ENCODE measurements around the gene ME1.

ME1 gene

DNA sequence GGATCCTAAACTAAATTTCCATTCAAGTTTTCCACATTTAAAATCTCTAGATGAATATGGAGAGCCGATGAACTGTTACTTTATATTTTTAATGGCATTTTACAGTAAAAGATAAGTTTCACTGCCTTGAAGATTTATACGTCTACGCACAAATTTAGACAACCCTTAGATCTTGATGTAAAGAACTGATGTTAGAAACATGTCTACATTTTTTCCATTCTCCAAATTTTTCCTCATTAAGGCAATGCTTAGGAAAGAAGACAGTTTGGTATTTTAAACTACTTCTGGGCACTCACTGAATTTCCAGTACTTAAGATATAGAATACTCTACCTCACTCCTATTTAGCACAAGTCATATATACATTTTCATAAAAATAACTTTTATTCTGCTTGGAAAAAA is 45.4 kb downstream of the ME1 start:
- TF ChIP-seq TEAD4 (IDR thresholded peaks at IDR 0.05) (no peak), TAF1 (IDR thresholded peaks at IDR 0.05; ENCODE audit: low read depth) (no peak), NFIC (IDR thresholded peaks at IDR 0.05) (no peak), CREB1 (IDR thresholded peaks at IDR 0.05; ENCODE audit: low read depth) (no peak), TCF12 (IDR thresholded peaks at IDR 0.05; ENCODE audit: low read depth) (no peak), EP300 (IDR thresholded peaks at IDR 0.05; ENCODE audit: borderline replicate concordance) (no peak), RAD21 (IDR thresholded peaks at IDR 0.05; ENCODE audit: low read depth) (no peak), YY1 (IDR thresholded peaks at IDR 0.05; ENCODE audit: low read depth) (no peak), CEBPB (IDR thresholded peaks at IDR 0.05) (no peak), EGR1 (IDR thresholded peaks at IDR 0.05) (no peak), FOXM1 (IDR thresholded peaks at IDR 0.05; ENCODE audit: borderline replicate concordance, low read depth) (no peak), ZBTB7A (IDR thresholded peaks at IDR 0.05; ENCODE audit: low read depth) (no peak)
- TF ChIP-seq, protein P1, sequence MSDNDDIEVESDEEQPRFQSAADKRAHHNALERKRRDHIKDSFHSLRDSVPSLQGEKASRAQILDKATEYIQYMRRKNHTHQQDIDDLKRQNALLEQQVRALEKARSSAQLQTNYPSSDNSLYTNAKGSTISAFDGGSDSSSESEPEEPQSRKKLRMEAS (IDR thresholded peaks at IDR 0.05), result no peak
- TF ChIP-seq, protein P2, sequence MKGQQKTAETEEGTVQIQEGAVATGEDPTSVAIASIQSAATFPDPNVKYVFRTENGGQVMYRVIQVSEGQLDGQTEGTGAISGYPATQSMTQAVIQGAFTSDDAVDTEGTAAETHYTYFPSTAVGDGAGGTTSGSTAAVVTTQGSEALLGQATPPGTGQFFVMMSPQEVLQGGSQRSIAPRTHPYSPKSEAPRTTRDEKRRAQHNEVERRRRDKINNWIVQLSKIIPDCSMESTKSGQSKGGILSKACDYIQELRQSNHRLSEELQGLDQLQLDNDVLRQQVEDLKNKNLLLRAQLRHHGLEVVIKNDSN (IDR thresholded peaks at IDR 0.05), result no peak
- TF ChIP-seq, protein P3, sequence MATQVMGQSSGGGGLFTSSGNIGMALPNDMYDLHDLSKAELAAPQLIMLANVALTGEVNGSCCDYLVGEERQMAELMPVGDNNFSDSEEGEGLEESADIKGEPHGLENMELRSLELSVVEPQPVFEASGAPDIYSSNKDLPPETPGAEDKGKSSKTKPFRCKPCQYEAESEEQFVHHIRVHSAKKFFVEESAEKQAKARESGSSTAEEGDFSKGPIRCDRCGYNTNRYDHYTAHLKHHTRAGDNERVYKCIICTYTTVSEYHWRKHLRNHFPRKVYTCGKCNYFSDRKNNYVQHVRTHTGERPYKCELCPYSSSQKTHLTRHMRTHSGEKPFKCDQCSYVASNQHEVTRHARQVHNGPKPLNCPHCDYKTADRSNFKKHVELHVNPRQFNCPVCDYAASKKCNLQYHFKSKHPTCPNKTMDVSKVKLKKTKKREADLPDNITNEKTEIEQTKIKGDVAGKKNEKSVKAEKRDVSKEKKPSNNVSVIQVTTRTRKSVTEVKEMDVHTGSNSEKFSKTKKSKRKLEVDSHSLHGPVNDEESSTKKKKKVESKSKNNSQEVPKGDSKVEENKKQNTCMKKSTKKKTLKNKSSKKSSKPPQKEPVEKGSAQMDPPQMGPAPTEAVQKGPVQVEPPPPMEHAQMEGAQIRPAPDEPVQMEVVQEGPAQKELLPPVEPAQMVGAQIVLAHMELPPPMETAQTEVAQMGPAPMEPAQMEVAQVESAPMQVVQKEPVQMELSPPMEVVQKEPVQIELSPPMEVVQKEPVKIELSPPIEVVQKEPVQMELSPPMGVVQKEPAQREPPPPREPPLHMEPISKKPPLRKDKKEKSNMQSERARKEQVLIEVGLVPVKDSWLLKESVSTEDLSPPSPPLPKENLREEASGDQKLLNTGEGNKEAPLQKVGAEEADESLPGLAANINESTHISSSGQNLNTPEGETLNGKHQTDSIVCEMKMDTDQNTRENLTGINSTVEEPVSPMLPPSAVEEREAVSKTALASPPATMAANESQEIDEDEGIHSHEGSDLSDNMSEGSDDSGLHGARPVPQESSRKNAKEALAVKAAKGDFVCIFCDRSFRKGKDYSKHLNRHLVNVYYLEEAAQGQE (IDR thresholded peaks at IDR 0.05; ENCODE audit: low read depth), result no peak

DNA sequence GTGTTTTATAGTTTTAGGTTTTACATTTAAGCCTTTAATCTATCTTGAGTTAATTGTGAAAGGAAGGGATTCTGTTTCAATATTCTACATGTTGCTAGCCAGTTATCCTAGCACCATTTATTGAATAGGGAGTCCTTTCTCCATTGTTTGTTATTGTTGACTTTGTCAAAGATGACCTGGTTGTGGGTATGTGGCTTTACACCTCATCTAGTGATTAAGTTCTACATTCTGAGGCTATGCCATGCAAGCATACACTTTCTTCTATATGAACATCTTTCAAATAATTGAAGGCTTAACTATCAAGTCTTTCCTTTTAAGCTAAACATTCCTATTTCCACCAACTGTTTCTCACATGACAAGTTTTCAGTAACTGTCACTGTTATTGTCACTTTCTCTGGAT is 46.1 kb downstream of the ME1 start:
- TF ChIP-seq EP300 (IDR thresholded peaks at IDR 0.05; ENCODE audit: borderline replicate concordance), result no peak

DNA sequence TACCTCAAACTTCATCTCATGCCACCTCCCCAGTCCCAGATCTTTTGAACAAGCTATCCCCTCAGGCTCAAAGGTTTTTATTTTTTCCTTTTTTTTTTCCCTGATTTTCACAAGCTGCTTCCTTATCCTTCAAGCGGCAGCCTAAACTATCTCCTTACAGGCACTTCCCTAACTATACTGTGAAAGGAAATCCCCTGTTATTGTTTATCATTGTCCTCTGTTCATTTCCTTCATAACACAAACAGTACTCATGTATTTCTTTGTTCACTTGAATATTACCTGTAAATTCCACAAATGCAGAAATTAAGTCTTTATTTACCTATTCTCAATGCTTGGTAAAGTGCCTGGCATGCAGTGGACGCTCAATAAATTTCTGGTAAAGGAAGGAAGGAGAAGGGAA is 48.9 kb downstream of the ME1 start:
- TF ChIP-seq CEBPB (IDR thresholded peaks at IDR 0.05) (no peak), ZBTB7A (IDR thresholded peaks at IDR 0.05; ENCODE audit: low read depth) (no peak), EGR1 (IDR thresholded peaks at IDR 0.05) (no peak)

DNA sequence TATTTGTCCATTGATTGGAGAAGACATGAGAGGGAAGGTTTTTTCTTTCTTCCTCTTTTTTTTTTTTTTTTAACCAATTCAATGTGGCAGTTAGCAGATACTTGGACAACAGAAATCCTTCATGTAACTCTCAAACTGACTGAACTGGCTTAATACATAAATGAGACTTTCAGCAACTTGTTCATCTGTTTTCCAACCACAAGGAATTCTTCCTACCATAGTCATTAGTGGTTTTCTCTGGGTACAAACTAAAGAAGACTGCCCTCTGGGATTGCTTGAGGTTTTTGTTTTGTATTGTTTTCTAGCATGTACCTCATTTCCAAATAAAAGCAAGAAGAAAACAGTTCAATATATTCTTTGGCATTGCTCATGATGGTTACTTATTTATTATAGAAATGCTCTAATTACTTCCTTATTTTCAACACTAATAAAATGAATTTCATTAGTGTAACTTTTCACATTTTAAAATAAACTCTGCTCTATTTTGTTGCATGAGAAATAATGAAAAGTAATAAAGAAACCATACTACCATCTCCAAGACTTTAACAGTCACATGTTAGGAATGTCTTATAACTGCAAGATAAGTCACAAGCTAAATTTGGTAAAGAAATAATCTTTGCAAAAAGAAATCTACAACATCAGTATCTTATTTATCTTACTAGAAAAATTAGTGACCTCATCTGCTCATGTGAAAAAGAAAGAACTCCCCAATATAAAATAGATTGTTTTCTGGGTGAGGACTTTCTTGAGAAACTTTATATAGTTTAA is 52.0 kb downstream of the ME1 start:
- TF ChIP-seq, protein P2 (IDR thresholded peaks at IDR 0.05), result no peak
- no peak for TF ChIP-seq YY1 (IDR thresholded peaks at IDR 0.05; ENCODE audit: low read depth)
- TF ChIP-seq EGR1 (IDR thresholded peaks at IDR 0.05), result no peak
- TF ChIP-seq, protein P1 (IDR thresholded peaks at IDR 0.05), result no peak
- TF ChIP-seq CREB1 (IDR thresholded peaks at IDR 0.05; ENCODE audit: low read depth), result no peak
- TF ChIP-seq TEAD4 (IDR thresholded peaks at IDR 0.05), result no peak
- no peak for TF ChIP-seq RAD21 (IDR thresholded peaks at IDR 0.05; ENCODE audit: low read depth)
- no peak for TF ChIP-seq FOXM1 (IDR thresholded peaks at IDR 0.05; ENCODE audit: borderline replicate concordance, low read depth)
- TF ChIP-seq ZBTB7A (IDR thresholded peaks at IDR 0.05; ENCODE audit: low read depth), result no peak
- TF ChIP-seq TAF1 (IDR thresholded peaks at IDR 0.05; ENCODE audit: low read depth), result no peak

DNA sequence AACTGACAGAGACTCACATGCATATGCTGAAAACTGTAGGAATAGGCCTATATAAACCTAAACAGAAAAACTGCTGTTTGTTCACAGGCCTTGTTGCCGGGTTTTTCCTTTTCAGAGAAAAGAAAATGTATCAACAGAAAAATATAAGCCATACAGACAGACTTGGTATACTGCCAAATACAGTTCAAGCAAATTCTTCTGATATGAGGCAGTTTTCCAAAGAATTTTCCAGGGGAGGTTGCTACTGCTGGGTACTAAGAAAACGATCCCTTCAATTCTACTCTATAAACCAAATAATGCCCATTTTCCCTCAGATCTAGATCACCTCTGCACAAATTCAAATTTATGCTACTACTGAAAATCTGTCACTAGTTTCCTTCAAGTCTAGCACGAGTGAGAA is 59.4 kb downstream of the ME1 start:
- TF ChIP-seq EGR1 (IDR thresholded peaks at IDR 0.05), result no peak

DNA sequence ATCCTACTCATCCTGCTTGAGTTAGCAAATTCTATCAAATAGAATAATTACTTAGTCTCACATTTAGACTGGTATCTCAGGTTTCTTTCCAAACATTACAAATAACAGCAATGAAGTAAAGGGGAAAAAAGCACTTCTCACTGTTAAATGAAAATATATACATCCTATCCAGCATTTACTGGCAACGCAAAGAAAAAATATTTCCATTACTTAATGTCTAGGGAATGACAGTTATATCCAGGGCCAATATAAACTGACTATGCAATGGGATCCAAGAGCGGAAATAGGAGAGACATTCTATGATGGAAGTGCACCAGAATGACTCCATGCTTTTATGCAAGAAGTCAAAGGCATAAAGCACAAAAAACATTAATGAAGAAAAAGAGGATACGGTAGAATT is 60.3 kb downstream of the ME1 start:
- TF ChIP-seq TEAD4 (IDR thresholded peaks at IDR 0.05), result no peak
- no peak for TF ChIP-seq CEBPB (IDR thresholded peaks at IDR 0.05)
- TF ChIP-seq, protein P1 (IDR thresholded peaks at IDR 0.05), result no peak
- TF ChIP-seq EGR1 (IDR thresholded peaks at IDR 0.05), result no peak
- TF ChIP-seq YY1 (IDR thresholded peaks at IDR 0.05; ENCODE audit: low read depth), result no peak
- no peak for TF ChIP-seq FOXM1 (IDR thresholded peaks at IDR 0.05; ENCODE audit: borderline replicate concordance, low read depth)
- TF ChIP-seq, protein P2 (IDR thresholded peaks at IDR 0.05), result no peak
- TF ChIP-seq TCF12 (IDR thresholded peaks at IDR 0.05; ENCODE audit: low read depth), result no peak
- TF ChIP-seq, protein P3 (IDR thresholded peaks at IDR 0.05; ENCODE audit: low read depth), result no peak
- TF ChIP-seq CREB1 (IDR thresholded peaks at IDR 0.05; ENCODE audit: low read depth), result no peak
- TF ChIP-seq EP300 (IDR thresholded peaks at IDR 0.05; ENCODE audit: borderline replicate concordance), result no peak
- TF ChIP-seq NFIC (IDR thresholded peaks at IDR 0.05), result no peak
- TF ChIP-seq TAF1 (IDR thresholded peaks at IDR 0.05; ENCODE audit: low read depth), result no peak
- TF ChIP-seq RAD21 (IDR thresholded peaks at IDR 0.05; ENCODE audit: low read depth), result no peak
- no peak for TF ChIP-seq ZBTB7A (IDR thresholded peaks at IDR 0.05; ENCODE audit: low read depth)
